ENCODE data around the gene RPL27. TPM values are rescaled to one million over a fixed set of nuclear protein-coding genes. Genes with fewer than 3 reads are reported as not detected.
A peak's percentile ranks its signal among the peaks of the same experiment; 100 is the strongest.

RPL27 gene
- total and polyA plus RNA-seq, 2 of the 8 experiments (the other 6 are each of a cell fraction or from before 2014, with no cell fraction given): 1,415 to 3,779 TPM

- TF ChIP-seq CTCF (IDR thresholded peaks at IDR 0.05; ENCODE audit: control extremely low read depth in 1 of 3, insufficient read depth in 1 of 3, low read depth in 1 of 3, low read length in 3 of 3) (peak; percentile 44 to 79 (median 70)), HDAC2 (IDR thresholded peaks at IDR 0.05; ENCODE audit: borderline replicate concordance in 1 of 2, low read depth in 2 of 2, low read length in 2 of 2) (0 out of 4 replicates have a peak, but pooled peaks have one; percentile 30 to 59), KDM4A (IDR thresholded peaks at IDR 0.05; ENCODE audit: low read depth, low read length, severe bottlenecking) (no peak), GTF2F1 (IDR thresholded peaks at IDR 0.05; ENCODE audit: borderline replicate concordance, low read depth, low read length) (0 out of 2 replicates have a peak, but pooled peaks have one; percentile 37), KDM1A (IDR thresholded peaks at IDR 0.05; ENCODE audit: borderline replicate concordance, low read length) (no peak), POU5F1 (IDR thresholded peaks at IDR 0.05; ENCODE audit: low read depth, low read length) (no peak), CEBPB (IDR thresholded peaks at IDR 0.05; ENCODE audit: low read depth, low read length) (no peak), SP2 (IDR thresholded peaks at IDR 0.05; ENCODE audit: low read length) (peak; percentile 11; the same call in 1 of the 2 replicates), ATF2 (IDR thresholded peaks at IDR 0.05; ENCODE audit: low read length) (peak; percentile 73; the same call in 1 of the 2 replicates), SAP30 (IDR thresholded peaks at IDR 0.05; ENCODE audit: insufficient read depth, insufficient replicate concordance, low read length) (peak; percentile 32), CREB1 (IDR thresholded peaks at IDR 0.05) (peak; percentile 92), SIN3A (conservative IDR thresholded peaks at IDR 0.05 in 1 of 2, IDR thresholded peaks at IDR 0.05 in 1 of 2; ENCODE audit: low read depth in 1 of 2, low read length in 2 of 2) (peak; percentile 45 to 91; a peak in 3 of 4 replicates), BRCA1 (IDR thresholded peaks at IDR 0.05; ENCODE audit: low read depth, low read length) (peak; percentile 25; the same call in 1 of the 2 replicates), EGR1 (IDR thresholded peaks at IDR 0.05; ENCODE audit: borderline replicate concordance, low read depth, low read length) (peak; percentile 36; the same call in 1 of the 2 replicates), RAD21 (IDR thresholded peaks at IDR 0.05 in 1 of 2, conservative IDR thresholded peaks at IDR 0.05 in 1 of 2; ENCODE audit: low read depth in 2 of 2, low read length in 2 of 2) (peak; percentile 55 to 62), JUND (IDR thresholded peaks at IDR 0.05; ENCODE audit: low read length) (no peak), RFX5 (IDR thresholded peaks at IDR 0.05; ENCODE audit: borderline replicate concordance, low read depth, low read length) (peak; percentile 19; the same call in 1 of the 2 replicates)
Measured at GRCh38 chr17:42997984-42998938, at the start of gene RPL27 (continued).

Data from H1 (cell line).